Upper lobe of right lung (tissue), 1 donor: ENCODE measurements around the gene KRTAP26-1. TPM values are rescaled to one million over a fixed set of nuclear protein-coding genes. Genes with fewer than 3 reads are reported as not detected.

Experiments used
- ATAC-seq: fragments of 200-7000 bp; cut with Tn5 transposase; one replicate; pipeline ENCODE4 v1.9.1; 2020; ENCODE audit warnings: mild to moderate bottlenecking, moderate library complexity
- DNase-seq: peaks from one replicate; pipeline ENCODE4 v3.0.0-alpha.2; 2020
- H3K27ac ChIP-seq: fragments of 200-600 bp; one replicate; pipeline ENCODE4 v1.8.0; 2022
- H3K27me3 ChIP-seq: fragments of 200-600 bp; one replicate; pipeline ENCODE4 v1.8.0; 2022; ENCODE audit warnings: mild to moderate bottlenecking
- H3K36me3 ChIP-seq: fragments of 200-600 bp; one replicate; pipeline ENCODE4 v1.8.0; 2022
- H3K4me1 ChIP-seq: fragments of 200-600 bp; one replicate; pipeline ENCODE4 v1.8.0; 2022
- H3K4me3 ChIP-seq: fragments of 200-600 bp; one replicate; pipeline ENCODE4 v1.8.0; 2022; ENCODE audit warnings: mild to moderate bottlenecking
- H3K9me3 ChIP-seq: fragments of 200-600 bp; one replicate; pipeline ENCODE4 v1.8.0; 2022
- intact Hi-C: fragments of 100-400 bp; cut with DNase I; formaldehyde crosslinking; loops from one replicate; pipeline ENCODE4 v1.11.0; 2022
- long read RNA-seq: library from polyadenylated mRNA; unstranded; transcript quantifications from one replicate; pipeline ENCODE4 v2.0.0, GENCODE V29; 2021
- total RNA-seq: library from RNA; stranded (reverse); fragmentation: NEBNext Ultra II Directional; extraction: Animal tissue kit (Norgen Biotek cat#: 25700); gene quantifications from one replicate; pipeline ENCODE4 v1.2.1, GENCODE V29; 2021
- TF ChIP-seq, protein P1 (sequence below): fragments of 200-600 bp; IDR thresholded peaks from one replicate; pipeline ENCODE4 v1.8.0; 2022; ENCODE audit warnings: antibody characterized with exemption
- donor health status: DM: no; HTN: yes; CAD: no; lungs with severe emphysema.

Gene KRTAP26-1, protein sequence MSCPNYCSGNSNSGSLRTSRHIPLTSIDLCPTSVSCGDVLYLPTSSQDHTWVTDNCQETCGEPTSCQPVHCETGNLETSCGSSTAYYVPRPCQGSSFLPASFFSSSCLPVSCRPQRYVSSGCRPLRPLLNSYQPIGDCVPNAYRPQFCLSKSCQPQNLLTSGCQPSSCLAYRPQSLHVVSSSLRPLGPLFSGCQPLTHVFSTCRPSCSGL
- not detected for total RNA-seq
- long read RNA-seq, result 0 reads

DNA sequence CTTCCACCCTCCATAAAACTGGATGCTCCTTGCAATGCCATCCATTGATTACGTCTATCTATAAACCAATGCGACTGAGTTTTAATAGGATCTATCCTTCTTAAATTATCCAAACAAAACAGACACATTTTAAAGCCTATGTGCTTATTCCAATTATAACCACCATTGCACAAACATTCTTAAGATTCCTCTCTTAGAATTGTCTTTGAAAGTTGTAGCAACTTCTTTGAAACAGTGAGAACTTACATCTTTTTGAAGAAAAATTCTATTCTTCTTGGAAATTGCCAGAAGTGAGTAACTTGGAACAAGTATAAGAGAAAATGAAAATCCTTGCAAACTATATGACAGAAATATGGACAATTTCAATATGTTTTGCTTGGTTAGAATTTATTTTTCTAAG, at the start of gene KRTAP26-1:
Gene KRTAP26-1 (minus strand): TSS at position 101 of the 400 bp plus-strand sequence. CDS start 280 bp downstream, outside the sequence.
- intact Hi-C loops, result no loop called here
- TF ChIP-seq, protein P1, sequence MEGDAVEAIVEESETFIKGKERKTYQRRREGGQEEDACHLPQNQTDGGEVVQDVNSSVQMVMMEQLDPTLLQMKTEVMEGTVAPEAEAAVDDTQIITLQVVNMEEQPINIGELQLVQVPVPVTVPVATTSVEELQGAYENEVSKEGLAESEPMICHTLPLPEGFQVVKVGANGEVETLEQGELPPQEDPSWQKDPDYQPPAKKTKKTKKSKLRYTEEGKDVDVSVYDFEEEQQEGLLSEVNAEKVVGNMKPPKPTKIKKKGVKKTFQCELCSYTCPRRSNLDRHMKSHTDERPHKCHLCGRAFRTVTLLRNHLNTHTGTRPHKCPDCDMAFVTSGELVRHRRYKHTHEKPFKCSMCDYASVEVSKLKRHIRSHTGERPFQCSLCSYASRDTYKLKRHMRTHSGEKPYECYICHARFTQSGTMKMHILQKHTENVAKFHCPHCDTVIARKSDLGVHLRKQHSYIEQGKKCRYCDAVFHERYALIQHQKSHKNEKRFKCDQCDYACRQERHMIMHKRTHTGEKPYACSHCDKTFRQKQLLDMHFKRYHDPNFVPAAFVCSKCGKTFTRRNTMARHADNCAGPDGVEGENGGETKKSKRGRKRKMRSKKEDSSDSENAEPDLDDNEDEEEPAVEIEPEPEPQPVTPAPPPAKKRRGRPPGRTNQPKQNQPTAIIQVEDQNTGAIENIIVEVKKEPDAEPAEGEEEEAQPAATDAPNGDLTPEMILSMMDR, result no peak
- no peak within 1 kb of the TSS for H3K4me3 ChIP-seq
- H3K27ac ChIP-seq, result no peak within 1 kb of the TSS
- no peak for ATAC-seq
- H3K36me3 ChIP-seq, result no peaks in the 10 kb centered on the region
- H3K4me1 ChIP-seq, result no peaks in the 10 kb centered on the region
- no peak for DNase-seq
- H3K27me3 ChIP-seq, result no peaks in the 10 kb centered on the region
- H3K9me3 ChIP-seq, result no peaks in the 10 kb centered on the region

DNA sequence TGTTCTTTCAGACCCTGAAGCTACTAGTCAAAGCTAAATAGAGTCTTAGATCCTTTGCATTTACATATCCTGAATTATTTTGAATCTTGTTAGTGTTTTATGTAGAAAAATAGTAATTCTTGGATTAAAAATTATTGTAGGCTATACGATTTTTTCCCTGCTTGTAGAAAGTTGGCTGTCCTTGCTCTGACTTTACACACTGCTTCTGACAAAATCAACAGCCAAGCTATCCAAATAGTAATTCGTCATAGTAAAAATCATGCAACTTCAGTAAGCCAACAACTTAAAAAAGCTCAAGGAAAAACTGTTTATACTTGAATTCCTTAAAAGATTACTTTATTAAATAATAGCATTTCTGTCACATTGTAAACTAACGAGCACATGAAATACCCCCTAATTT, 35.8 kb upstream of the KRTAP26-1 start:
- intact Hi-C loops, result no loop called here
- TF ChIP-seq, protein P1, result no peak

DNA sequence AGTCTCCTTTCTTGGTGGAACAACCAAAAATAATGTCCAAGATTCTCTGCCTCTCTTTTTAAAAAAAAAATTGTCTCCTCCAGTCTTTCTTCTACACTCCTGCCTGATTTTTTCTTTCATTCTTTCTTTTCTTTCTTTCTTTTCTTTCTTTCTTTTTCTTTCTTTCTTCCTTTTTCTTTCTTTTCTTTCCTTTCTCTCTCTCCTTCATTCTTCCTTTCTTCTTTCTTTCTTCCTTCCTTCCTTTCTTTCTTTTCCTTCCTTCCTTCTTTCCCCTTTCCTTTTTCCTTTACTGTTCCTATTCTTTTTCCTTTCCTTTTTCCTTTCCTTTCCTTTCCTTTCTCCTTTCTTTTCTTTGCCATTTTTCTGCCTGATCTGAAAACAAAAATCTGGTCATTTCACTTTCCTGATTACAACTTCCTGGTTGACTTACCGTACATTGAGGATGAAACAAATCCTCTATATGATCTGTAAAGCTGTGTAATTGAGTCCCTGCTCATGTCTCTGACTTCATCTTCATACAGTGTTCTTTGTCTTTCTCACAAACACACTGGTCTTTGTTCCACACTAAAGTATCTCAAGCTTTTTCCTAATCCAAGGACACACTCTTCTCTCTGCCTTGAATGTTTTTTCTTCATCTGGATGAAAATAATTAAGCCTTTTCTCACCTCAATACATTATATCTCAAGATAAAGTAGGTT, 34.3 kb upstream of the KRTAP26-1 start:
- Histone ChIP-seq H3K4me3 (no peak overlapping the region), H3K27me3 (no peaks in the 10 kb centered on the region), H3K27ac (no peak overlapping the region), H3K9me3 (no peaks in the 10 kb centered on the region), H3K4me1 (no peaks in the 10 kb centered on the region), H3K36me3 (no peaks in the 10 kb centered on the region)
- DNase-seq (no peak), ATAC-seq (no peak)
- TF ChIP-seq, protein P1, result no peak
- intact Hi-C loops, result no loop called here

More for the DNA sequence above, 35.8 kb upstream of the KRTAP26-1 start:
- H3K36me3 ChIP-seq, result no peaks in the 10 kb centered on the region
- H3K4me1 ChIP-seq, result no peaks in the 10 kb centered on the region
- H3K4me3 ChIP-seq, result no peak overlapping the region
- DNase-seq (no peak), ATAC-seq (no peak)
- no peak overlapping the region for H3K27ac ChIP-seq
- H3K27me3 ChIP-seq, result no peaks in the 10 kb centered on the region
- H3K9me3 ChIP-seq, result no peaks in the 10 kb centered on the region

DNA sequence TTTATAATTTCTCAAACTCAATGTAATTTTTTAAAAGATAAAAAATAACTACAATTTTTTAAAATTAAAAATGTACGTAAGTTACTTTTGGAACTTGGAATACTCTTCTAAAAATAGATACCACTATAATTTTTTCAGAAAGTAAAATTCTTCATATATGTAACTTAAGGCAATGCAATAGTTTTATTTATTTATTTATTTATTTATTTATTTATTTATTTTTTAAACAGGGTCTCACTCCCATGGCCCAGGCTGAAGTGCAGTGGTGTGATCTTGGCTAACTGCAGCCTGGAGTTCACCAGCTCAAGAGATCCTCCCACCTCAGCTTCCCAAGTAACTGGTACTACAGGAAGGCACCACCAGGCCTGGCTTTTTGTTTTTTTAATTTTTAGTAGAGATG, 31.4 kb upstream of the KRTAP26-1 start:
- H3K9me3 ChIP-seq, result no peaks in the 10 kb centered on the region
- no peak overlapping the region for H3K4me3 ChIP-seq
- TF ChIP-seq, protein P1, result no peak
- no peak for DNase-seq
- intact Hi-C loops, result no loop called here
- H3K4me1 ChIP-seq, result no peaks in the 10 kb centered on the region
- H3K36me3 ChIP-seq, result no peaks in the 10 kb centered on the region
- H3K27me3 ChIP-seq, result no peaks in the 10 kb centered on the region
- no peak for ATAC-seq
- no peak overlapping the region for H3K27ac ChIP-seq

DNA sequence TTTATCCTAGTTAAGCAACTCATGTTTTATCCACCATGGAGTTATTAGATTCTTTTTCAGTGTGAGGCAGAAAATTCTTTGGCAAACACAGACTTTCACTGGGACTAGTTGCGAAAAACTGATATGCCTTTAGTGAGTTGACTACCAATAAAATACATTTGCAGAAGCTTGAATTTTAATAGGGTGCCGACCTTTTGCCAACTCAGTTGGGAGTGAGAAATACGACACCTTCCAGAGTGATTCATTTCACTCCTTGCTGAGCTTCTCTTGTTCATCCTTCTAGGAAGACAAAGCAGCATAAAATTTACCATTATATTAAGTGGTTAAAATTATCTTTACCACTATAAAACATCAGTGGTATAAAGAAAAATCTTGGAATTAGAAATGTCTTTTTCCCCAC, 29.5 kb upstream of the KRTAP26-1 start:
- no peaks in the 10 kb centered on the region for H3K4me1 ChIP-seq
- ATAC-seq (no peak), DNase-seq (no peak)
- TF ChIP-seq, protein P1, result no peak
- no peaks in the 10 kb centered on the region for H3K27me3 ChIP-seq
- no peak overlapping the region for H3K27ac ChIP-seq
- intact Hi-C loops, result no loop called here
- H3K36me3 ChIP-seq, result no peaks in the 10 kb centered on the region
- H3K9me3 ChIP-seq, result no peaks in the 10 kb centered on the region
- no peak overlapping the region for H3K4me3 ChIP-seq
